ENCODE results near the gene ACP7.
A peak's percentile ranks its signal among the peaks of the same experiment; 100 is the strongest.

Gene ACP7

GRCh38 chr19:39083983-39084731 lies at the start of gene ACP7:
Gene ACP7 (plus strand): TSS chr19:39084368. CDS start chr19:39085270, 902 bp downstream.
- TF ChIP-seq CTCF (conservative IDR thresholded peaks at IDR 0.05; ENCODE audit: low read depth, low read length) = no peak
- DNase-seq (ENCODE audit: low read depth) = no peak
- H3K4me3 ChIP-seq (ENCODE audit: low read depth, low read length) = no peak within 1 kb of the TSS

- H3K4me3 ChIP-seq (ENCODE audit: low read depth, low read length) = no peak overlapping the region
- TF ChIP-seq CTCF (conservative IDR thresholded peaks at IDR 0.05; ENCODE audit: low read depth, low read length) = no peak
- no peak for DNase-seq (ENCODE audit: low read depth)
Observed at GRCh38 chr19:39036581-39036980, 47.6 kb upstream of the ACP7 start.

- no peak for TF ChIP-seq CTCF (conservative IDR thresholded peaks at IDR 0.05; ENCODE audit: low read depth, low read length)
- H3K4me3 ChIP-seq (ENCODE audit: low read depth, low read length) = no peak overlapping the region
- DNase-seq (ENCODE audit: low read depth) = no peak
Observed at GRCh38 chr19:39037194-39037593, 47.0 kb upstream of the ACP7 start.

GRCh38 chr19:39038098-39038497 lies 46.1 kb upstream of the ACP7 start:
- no peak overlapping the region for H3K4me3 ChIP-seq (ENCODE audit: low read depth, low read length)

GRCh38 chr19:39045506-39045905 lies 38.7 kb upstream of the ACP7 start:
- DNase-seq (ENCODE audit: low read depth) = no peak
- TF ChIP-seq CTCF (conservative IDR thresholded peaks at IDR 0.05; ENCODE audit: low read depth, low read length) = no peak

More at GRCh38 chr19:39038098-39038497, 46.1 kb upstream of the ACP7 start:
- peak; percentile 71 for DNase-seq (ENCODE audit: low read depth)
- TF ChIP-seq CTCF (conservative IDR thresholded peaks at IDR 0.05; ENCODE audit: low read depth, low read length) = peak; percentile 56

GRCh38 chr19:39046037-39046821 lies 37.9 kb upstream of the ACP7 start:
- H3K4me3 ChIP-seq (ENCODE audit: low read depth, low read length) = no peak overlapping the region
- peak; percentile 10 for DNase-seq (ENCODE audit: low read depth)
- TF ChIP-seq CTCF (conservative IDR thresholded peaks at IDR 0.05; ENCODE audit: low read depth, low read length) = no peak

More at GRCh38 chr19:39045506-39045905, 38.7 kb upstream of the ACP7 start:
- no peak overlapping the region for H3K4me3 ChIP-seq (ENCODE audit: low read depth, low read length)
